Activated CD8-positive, alpha-beta memory T cell treated with anti-CD3 and anti-CD28 coated beads, Interleukin-2, amount 50 U/mL, for 24 hours (primary cell): ENCODE data around the gene RASGRP1.

Experiments used
- DNase-seq: peaks from one replicate; pipeline ENCODE4 v3.0.0-alpha.2; 2020; ENCODE audit errors: extremely low read depth

RASGRP1 gene

GRCh38 chr15:38565287-38565670, 665 bp upstream of the RASGRP1 start:
- DNase-seq: no peak

DNA sequence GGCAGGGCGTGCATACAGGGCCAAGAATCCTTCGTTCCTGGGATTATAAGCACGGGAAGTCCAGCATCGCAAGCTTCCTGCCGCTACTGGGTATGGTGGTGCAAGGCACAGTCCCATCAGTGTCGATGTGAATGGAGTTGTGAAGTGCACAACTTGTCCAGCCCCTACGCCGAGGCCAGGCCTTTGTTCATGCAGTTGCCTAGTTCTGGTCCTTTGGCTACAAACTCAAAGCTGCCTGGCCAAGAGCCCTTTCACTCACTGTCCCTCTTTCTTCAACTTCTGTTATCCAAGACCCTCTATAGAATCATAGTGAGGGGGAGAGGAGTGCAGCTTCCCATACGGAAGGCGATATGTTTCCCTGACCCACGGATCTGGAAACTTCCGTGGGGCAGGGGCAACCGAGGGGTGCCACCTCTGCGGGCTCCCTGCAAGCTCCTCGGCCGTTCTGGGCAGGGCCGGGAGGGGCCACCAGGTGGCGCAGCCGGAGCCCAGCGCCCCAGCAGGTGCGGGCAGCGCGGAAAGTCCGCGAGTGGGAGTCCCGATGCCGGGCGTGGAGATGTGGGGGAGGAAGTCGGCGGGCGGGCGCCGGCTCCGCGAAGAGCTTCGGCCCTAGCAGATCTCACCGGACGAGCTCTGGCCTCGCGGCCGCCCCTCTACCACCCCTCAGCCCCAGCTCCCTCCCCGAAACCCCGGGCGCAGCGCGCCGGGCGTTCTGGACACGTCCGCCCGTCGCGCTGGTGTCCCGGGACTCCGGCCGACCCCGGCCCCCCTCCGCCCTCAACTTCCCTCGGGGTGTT, 693 bp downstream of the RASGRP1 start:
- peak; percentile 53 for DNase-seq

DNA sequence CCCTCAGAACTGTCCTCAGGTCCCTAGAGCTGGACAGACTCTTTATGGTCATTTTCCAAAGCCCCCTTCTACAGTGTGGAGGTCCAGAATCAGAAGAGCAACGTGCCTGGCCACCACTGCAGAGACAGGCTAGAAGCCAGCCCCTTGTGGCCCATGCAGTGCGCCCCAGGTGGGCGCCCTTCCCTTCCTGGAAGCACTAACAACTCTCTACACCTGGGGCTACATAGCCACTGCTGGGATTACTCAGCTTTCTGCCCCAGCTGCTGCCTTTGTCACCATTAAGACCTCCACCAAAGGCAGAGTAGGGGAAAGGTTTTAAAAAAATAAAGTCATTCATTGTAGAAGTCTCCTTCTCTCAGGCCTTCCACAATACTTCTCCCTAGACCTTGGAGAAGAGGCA, 2.3 kb downstream of the RASGRP1 start:
- DNase-seq: no peak

- no peak for DNase-seq
Observed at GRCh38 chr15:38560456-38560926, 4.1 kb downstream of the RASGRP1 start.

- DNase-seq: no peak
Observed at GRCh38 chr15:38559636-38560307, 4.8 kb downstream of the RASGRP1 start.

DNA sequence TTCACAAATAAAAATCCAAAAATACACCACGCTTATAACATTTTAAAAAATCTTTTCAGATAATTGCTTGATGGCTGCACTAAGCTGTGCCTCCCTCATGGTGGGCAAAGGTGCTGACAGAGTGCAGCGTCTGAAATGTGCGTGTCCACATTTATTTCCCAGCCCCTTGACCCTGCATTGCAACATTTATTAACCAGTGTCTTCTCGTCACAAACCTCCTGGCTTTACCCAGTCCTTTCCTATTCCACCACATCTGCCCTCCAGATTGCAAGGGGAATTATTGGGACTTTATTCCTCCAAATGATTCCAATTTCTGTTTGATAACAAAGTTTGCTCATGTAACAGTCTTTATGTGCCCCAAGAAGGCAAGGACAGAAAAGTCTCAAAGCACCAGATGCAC, 5.5 kb downstream of the RASGRP1 start:
- DNase-seq: no peak

DNA sequence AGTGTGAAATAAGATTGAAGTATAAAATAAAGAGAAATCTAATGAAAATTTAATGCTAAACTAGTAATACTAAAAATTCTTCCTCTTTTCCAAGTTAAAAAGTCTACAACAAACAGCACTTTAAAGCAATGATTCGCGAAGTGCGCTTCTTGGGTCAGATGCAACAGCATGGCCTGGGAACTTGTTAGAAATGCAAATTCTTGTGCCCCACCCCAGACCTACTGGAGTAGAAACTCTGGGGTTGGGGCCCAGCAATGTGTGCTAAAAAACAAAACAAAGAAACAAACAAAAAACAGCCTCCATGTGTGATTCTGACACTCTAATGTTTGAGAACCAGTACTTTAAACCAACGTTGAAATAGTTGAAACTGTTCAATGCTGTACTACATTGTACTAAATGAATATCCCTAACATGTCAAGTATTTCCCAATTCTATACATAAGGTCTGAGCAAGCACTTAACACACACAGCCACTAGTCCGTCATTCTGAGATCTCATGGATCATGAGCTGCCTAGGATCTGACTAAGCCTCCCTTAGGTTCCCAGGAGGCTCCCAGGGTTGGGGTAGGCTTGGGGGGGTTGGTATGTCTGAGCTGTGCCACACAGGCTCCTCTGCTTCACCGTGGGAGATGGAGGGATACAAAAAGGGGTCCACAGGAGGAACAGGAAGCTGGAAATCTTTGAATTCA, 6.1 kb downstream of the RASGRP1 start:
- no peak for DNase-seq

DNA sequence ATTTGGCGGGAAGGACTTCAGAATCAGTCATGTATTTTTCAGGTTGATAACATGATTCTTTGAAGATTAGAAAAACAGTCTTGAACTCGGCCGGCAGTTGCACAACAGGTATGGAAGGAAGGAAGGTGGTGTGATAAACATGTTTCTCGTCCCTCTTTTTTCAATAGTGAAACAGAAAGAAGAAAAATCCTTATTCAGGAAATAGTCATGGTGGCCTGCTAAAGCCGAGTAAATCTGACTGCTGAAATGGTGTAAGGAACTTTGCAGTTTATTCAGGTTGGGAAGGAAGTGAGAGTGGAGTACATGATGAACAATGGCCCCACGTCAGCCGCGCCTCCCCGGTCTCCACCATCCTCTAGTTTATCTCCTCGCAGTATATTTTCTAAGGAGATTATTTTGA, 6.7 kb downstream of the RASGRP1 start:
- no peak for DNase-seq

DNA sequence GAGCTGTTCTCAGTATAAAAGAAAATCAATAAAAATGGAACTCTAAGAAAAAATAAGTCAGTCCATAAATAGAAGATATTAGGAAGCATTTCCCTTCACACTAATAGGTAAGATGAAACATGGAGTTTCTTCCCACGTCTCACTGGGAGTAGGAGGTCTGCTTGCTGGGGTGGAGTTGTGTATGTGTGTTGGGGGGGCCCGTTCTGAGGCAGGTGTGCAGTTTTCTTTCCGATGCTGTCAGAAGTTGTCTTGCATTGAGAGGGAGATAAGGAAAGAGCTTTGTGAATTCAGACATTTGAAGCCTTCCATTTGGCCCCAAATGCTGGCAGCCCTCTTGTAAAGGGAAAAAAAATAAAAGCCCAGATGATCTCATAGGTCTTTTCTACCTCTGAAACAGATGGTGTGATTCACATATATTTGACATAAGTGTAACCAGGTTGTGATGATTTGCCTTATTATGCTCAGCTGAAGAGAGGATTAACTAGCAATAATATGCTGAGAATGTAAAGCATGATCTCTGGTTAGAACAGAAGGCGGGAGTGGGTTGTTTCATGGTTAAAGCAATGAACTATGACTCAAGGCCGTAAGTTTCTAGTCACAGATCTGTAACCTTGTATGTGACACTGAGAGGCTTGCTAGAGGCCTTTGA, 8.8 kb downstream of the RASGRP1 start:
- DNase-seq: no peak

GRCh38 chr15:38554354-38554753, 10.3 kb downstream of the RASGRP1 start:
- no peak for DNase-seq

DNA sequence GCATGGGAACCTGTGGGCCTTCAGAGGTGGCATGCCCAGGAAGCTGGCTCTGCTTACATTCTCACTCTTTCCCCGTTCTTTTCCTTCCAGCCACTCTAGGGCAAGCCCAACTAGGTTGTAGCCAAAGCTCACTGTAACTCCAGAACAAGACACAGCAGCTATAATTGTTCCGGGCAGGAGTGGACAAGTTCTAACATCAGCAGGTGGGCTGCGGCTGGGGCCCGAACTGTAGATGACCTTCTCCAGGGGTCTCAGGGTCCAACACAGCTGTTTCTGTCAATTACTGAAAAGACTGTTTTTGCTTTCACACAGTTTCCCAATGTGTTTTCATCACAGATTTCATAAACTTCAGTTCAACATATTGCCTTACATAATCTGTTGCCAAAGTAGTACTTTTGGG, 11.5 kb downstream of the RASGRP1 start:
- DNase-seq: no peak

- DNase-seq: no peak
Observed at GRCh38 chr15:38551720-38552648, 12.6 kb downstream of the RASGRP1 start.

- no peak for DNase-seq
Observed at GRCh38 chr15:38549222-38549621, 15.4 kb downstream of the RASGRP1 start.

- DNase-seq: no peak
Observed at GRCh38 chr15:38547255-38547997, 17.2 kb downstream of the RASGRP1 start.

DNA sequence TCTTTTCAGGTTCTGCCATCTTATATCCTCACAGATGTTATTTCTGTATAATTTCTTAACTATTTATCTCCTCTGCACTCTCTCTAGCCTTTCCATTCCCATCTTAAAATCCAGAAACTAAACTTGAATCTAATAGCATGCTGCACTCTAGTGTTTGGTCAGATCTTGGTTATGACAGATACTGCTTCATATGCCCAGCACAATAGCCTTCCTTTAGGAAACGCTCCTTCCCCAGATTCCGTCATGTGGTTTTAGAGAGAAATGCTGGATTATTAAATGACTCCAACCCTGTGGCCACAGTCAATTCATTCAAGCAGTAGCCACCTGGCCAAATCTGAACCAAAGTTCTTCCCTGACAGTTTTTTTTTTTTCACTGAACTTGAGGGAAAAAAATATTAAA, 19.4 kb downstream of the RASGRP1 start:
- no peak for DNase-seq

DNA sequence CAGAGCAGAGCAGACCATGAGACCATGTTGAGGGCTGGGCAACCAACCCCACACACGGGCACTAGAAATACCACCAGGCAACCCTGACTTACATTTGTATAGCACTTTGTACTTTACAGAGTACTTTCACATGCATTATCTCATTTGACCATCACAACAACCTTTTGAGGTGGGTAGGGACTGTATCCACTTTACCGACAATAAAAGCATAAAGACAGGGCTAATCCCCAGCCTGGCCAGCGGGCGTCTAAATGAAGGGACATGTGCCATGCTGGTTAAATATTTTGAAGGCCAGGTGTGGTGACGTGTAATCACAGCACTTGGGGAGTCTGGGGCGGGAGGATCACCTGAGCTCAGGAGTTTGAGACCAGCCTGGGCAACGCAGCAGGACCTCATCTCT, 23.6 kb downstream of the RASGRP1 start:
- DNase-seq: no peak

- no peak for DNase-seq
Observed at GRCh38 chr15:38540510-38540909, 24.1 kb downstream of the RASGRP1 start.

DNA sequence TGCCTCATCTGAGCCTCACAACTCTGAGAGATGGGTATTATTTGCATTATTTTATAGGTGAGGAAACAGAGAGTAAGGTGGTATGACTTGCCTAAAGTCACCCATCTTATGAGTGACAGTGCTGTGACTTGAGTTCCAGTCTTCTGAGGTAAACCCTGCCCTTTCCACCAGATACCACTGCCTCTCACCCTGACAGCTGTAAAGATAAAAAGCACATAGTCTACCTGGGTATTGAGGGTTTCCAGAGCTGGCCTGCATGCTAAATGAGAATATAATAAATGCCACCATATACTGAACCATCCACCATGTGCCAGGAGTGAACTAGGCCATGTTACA, 25.6 kb downstream of the RASGRP1 start:
- no peak for DNase-seq

- DNase-seq: no peak
Observed at GRCh38 chr15:38538328-38539007, 26.1 kb downstream of the RASGRP1 start.

DNA sequence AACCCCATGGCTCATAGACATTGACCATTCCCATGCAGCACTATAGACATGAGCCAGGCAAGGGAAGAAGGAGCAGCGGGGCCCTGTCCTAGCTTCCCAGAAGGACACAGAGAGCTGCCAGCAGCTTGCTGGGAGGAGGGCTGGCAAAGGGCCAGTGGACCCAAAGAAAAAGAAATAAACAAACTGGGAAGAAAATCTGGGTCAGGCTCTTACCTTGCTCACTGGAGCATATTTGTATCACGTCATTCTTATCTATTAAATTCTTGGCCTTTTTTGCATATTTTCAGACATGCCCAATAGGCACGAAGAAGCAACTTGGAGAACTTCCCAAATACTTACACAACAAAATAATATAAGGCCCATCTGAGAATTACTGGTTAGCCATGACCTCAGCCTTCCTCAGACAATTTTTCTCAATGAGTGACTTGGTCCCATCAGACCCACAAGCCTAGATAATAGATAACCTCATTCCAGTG, 28.4 kb downstream of the RASGRP1 start:
- DNase-seq: no peak
